ENCODE results near the gene MAGEA12.
"Not testable (repeated sequence)": the region's sequence is repeated elsewhere in the genome, so short reads cannot be mapped to it uniquely, and the experiment has no call there.

The MAGEA12 gene

GRCh38 chrX:152733261-152733975 lies at the start of gene MAGEA12, which contains the start of gene CSAG1:
Gene MAGEA12 (plus strand): TSS chrX:152733757. CDS start chrX:152736162, 2,405 bp downstream.
Gene CSAG1 (minus strand): TSS chrX:152733721. CDS start chrX:152732460, 1,261 bp downstream.
- no peak for DNase-seq

- not testable (repeated sequence) for DNase-seq
These were observed 35.3 kb upstream of the MAGEA12 start, which contains the start of gene MAGEA3 for GRCh38 chrX:152697952-152698931. Gene MAGEA3 (plus strand): TSS chrX:152698794. CDS start chrX:152700833, 2,039 bp downstream.

GRCh38 chrX:152700390-152700789 lies 33.2 kb upstream of the MAGEA12 start:
- DNase-seq, result not testable (repeated sequence)

GRCh38 chrX:152706500-152706899 lies 27.1 kb upstream of the MAGEA12 start:
- not testable (repeated sequence) for DNase-seq

- not testable (repeated sequence) for DNase-seq
These were observed 24.4 kb upstream of the MAGEA12 start, which contains the start of gene CSAG2 for GRCh38 chrX:152709173-152709572. Gene CSAG2 (minus strand): TSS chrX:152709273. CDS start chrX:152709112, 161 bp downstream.

- DNase-seq, result not testable (repeated sequence)
These were observed 20.4 kb upstream of the MAGEA12 start for GRCh38 chrX:152713195-152713594.

GRCh38 chrX:152713815-152714787 lies 19.5 kb upstream of the MAGEA12 start, which contains the start of gene MAGEA2B:
Gene MAGEA2B (plus strand): TSS chrX:152714628. CDS start chrX:152717107, 2,479 bp downstream.
- DNase-seq, result not testable (repeated sequence)

GRCh38 chrX:152725409-152725808 lies 8.1 kb upstream of the MAGEA12 start:
- no peak for DNase-seq

- DNase-seq, result not testable (repeated sequence)
These were observed 744 bp downstream of the MAGEA12 start for GRCh38 chrX:152734143-152734858.

GRCh38 chrX:152735101-152735500 lies 1.5 kb downstream of the MAGEA12 start:
- DNase-seq, result no peak

GRCh38 chrX:152735860-152736511 lies 2.4 kb downstream of the MAGEA12 start:
- DNase-seq, result no peak

GRCh38 chrX:152736528-152736927 lies 3.0 kb downstream of the MAGEA12 start:
- not testable (repeated sequence) for DNase-seq

GRCh38 chrX:152738560-152738959 lies 5.0 kb downstream of the MAGEA12 start:
- no peak for DNase-seq

GRCh38 chrX:152753686-152754650 lies 20.4 kb downstream of the MAGEA12 start, which contains the start of gene MAGEA2:
Gene MAGEA2 (minus strand): TSS chrX:152753842. CDS start chrX:152751363, 2,479 bp downstream.
- DNase-seq, result not testable (repeated sequence)

- not testable (repeated sequence) for DNase-seq
These were observed 21.3 kb downstream of the MAGEA12 start for GRCh38 chrX:152754871-152755270.

GRCh38 chrX:152758918-152759317 lies 25.4 kb downstream of the MAGEA12 start, which contains the start of gene CSAG3:
Gene CSAG3 (plus strand): TSS chrX:152759218.
- not testable (repeated sequence) for DNase-seq

- not testable (repeated sequence) for DNase-seq
These were observed 26.0 kb downstream of the MAGEA12 start for GRCh38 chrX:152759544-152759943.

GRCh38 chrX:152761582-152761981 lies 28.0 kb downstream of the MAGEA12 start:
- DNase-seq, result not testable (repeated sequence)

- not testable (repeated sequence) for DNase-seq
These were observed 33.0 kb downstream of the MAGEA12 start for GRCh38 chrX:152766562-152766961.
